ENCODE results near the gene TRIM56. TPM values are rescaled to one million over a fixed set of nuclear protein-coding genes. Genes with fewer than 3 reads are reported as not detected.

TRIM56 gene
- polyA plus RNA-seq, 1 of the 3 experiments (the other 2 are of a cell fraction): 2.5 TPM

GRCh38 chr7:101115215-101115614 is 29.9 kb downstream of the TRIM56 start:
- no peak for DNase-seq
- no peaks in the 10 kb centered on the region for H4K20me1 ChIP-seq (ENCODE audit: insufficient read depth)
- H3K9me3 ChIP-seq: no peaks in the 10 kb centered on the region
- H3F3A ChIP-seq (replicated peaks; ENCODE audit: insufficient read depth): peaks cover 52% of the 10 kb centered on the region
- H3K4me1 ChIP-seq (ENCODE audit: control insufficient read depth in 1 of 2, insufficient read depth in 2 of 2, low read depth in 1 of 2, low read length in 1 of 2): peaks cover 7 to 43% of the 10 kb centered on the region in 2 experiments; a peak in 3 of 4 replicates
- no peak overlapping the region for H3K4me3 ChIP-seq (ENCODE audit: low read depth in 2 of 2, low read length in 1 of 2)
- no peaks in the 10 kb centered on the region for H3K36me3 ChIP-seq (replicated peaks in 1 of 2; ENCODE audit: control insufficient read depth in 1 of 2, insufficient read depth in 2 of 2, low read length in 1 of 2)
- no peak overlapping the region for H2AFZ ChIP-seq (ENCODE audit: low read depth)
- no peaks in the 10 kb centered on the region for H3K27me3 ChIP-seq (ENCODE audit: insufficient read depth)
- H3K9me2 ChIP-seq: no peaks in the 10 kb centered on the region
- peak overlapping the region in 1 of 2 experiments; percentile 98; a peak in 2 of 4 replicates for H3K27ac ChIP-seq (ENCODE audit: low read depth in 2 of 2, low read length in 1 of 2)
- peaks cover 23% of the 10 kb centered on the region; the same call in 1 of the 2 replicates for H3K79me2 ChIP-seq (ENCODE audit: insufficient read depth)
- H3K4me2 ChIP-seq: no peak overlapping the region
- POLR2A ChIA-PET: no interaction called here
- CTCF ChIA-PET: interaction anchor here (0.8 to 2.4 kb wide), 2 partner anchors 20 to 23 kb away, joined by 3 to 11 read pairs; no protein-coding TSS in a partner anchor
- H3K9ac ChIP-seq: peak overlapping the region; percentile 8; the same call in 1 of the 2 replicates
- 93% methylated on average over 3 of the region's 3 CpGs for WGBS (ENCODE audit: low lambda C conversion rate)
- TF ChIP-seq RCOR1 (IDR thresholded peaks at IDR 0.05; ENCODE audit: low read length): no peak
- TF ChIP-seq, protein P1, sequence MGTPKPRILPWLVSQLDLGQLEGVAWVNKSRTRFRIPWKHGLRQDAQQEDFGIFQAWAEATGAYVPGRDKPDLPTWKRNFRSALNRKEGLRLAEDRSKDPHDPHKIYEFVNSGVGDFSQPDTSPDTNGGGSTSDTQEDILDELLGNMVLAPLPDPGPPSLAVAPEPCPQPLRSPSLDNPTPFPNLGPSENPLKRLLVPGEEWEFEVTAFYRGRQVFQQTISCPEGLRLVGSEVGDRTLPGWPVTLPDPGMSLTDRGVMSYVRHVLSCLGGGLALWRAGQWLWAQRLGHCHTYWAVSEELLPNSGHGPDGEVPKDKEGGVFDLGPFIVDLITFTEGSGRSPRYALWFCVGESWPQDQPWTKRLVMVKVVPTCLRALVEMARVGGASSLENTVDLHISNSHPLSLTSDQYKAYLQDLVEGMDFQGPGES (IDR thresholded peaks at IDR 0.05; ENCODE audit: low read depth, low read length): no peak
- TF ChIP-seq CHD2 (IDR thresholded peaks at IDR 0.05; ENCODE audit: low read length, partially characterized antibody): no peak
- no peak for TF ChIP-seq REST (IDR thresholded peaks at IDR 0.05; ENCODE audit: low read depth, low read length)
- TF ChIP-seq, protein P2, sequence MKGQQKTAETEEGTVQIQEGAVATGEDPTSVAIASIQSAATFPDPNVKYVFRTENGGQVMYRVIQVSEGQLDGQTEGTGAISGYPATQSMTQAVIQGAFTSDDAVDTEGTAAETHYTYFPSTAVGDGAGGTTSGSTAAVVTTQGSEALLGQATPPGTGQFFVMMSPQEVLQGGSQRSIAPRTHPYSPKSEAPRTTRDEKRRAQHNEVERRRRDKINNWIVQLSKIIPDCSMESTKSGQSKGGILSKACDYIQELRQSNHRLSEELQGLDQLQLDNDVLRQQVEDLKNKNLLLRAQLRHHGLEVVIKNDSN (IDR thresholded peaks at IDR 0.05; ENCODE audit: borderline replicate concordance, low read depth): no peak
- no peak for TF ChIP-seq YY1 (IDR thresholded peaks at IDR 0.05; ENCODE audit: low read depth)
- no peak for TF ChIP-seq TAF1 (IDR thresholded peaks at IDR 0.05; ENCODE audit: borderline replicate concordance, low read depth, low read length)
- TF ChIP-seq, protein P3, sequence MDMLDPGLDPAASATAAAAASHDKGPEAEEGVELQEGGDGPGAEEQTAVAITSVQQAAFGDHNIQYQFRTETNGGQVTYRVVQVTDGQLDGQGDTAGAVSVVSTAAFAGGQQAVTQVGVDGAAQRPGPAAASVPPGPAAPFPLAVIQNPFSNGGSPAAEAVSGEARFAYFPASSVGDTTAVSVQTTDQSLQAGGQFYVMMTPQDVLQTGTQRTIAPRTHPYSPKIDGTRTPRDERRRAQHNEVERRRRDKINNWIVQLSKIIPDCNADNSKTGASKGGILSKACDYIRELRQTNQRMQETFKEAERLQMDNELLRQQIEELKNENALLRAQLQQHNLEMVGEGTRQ (IDR thresholded peaks at IDR 0.05; ENCODE audit: borderline replicate concordance, low read depth, low read length): no peak
- TF ChIP-seq JUND (IDR thresholded peaks at IDR 0.05): no peak
- no peak for TF ChIP-seq RAD21 (IDR thresholded peaks at IDR 0.05; ENCODE audit: low read length)
- TF ChIP-seq EP300 (IDR thresholded peaks at IDR 0.05; ENCODE audit: borderline replicate concordance in 1 of 2, low read depth in 1 of 2, low read length in 1 of 2): no peak
- no peak for TF ChIP-seq SMC3 (IDR thresholded peaks at IDR 0.05; ENCODE audit: low read depth, low read length)
